ENCODE results near the gene MAGED1.
"Not testable (repeated sequence)": the region's sequence is repeated elsewhere in the genome, so short reads cannot be mapped to it uniquely, and the experiment has no call there.

The MAGED1 gene

GRCh38 chrX:51899741-51900140, 6.3 kb downstream of the MAGED1 start:
- no peak for DNase-seq

- DNase-seq: no peak
These were observed 9.2 kb downstream of the MAGED1 start for GRCh38 chrX:51902510-51903050.

- DNase-seq: not testable (repeated sequence)
These were observed 11.7 kb downstream of the MAGED1 start for GRCh38 chrX:51905152-51905551.

GRCh38 chrX:51905711-51906110, 12.3 kb downstream of the MAGED1 start:
- DNase-seq: no peak

GRCh38 chrX:51917604-51918003, 24.2 kb downstream of the MAGED1 start:
- DNase-seq: no peak

- no peak for DNase-seq
These were observed 29.1 kb downstream of the MAGED1 start for GRCh38 chrX:51922561-51922960.

GRCh38 chrX:51931566-51932150, 38.2 kb downstream of the MAGED1 start:
- no peak for DNase-seq

All from NCI-H2029 (cell line).